HepG2 (cell line): Measurements from ENCODE around the gene TPBGL. TPM values are rescaled to one million over a fixed set of nuclear protein-coding genes. Genes with fewer than 3 reads are reported as not detected.

ENCODE experiments used
- ATAC-seq: fragments of 200-7000 bp; cut with Tn5 transposase; 3 replicates; pipeline ENCODE4 v1.9.1; 2020; ENCODE audit warnings: mild to moderate bottlenecking, moderate library complexity
- BruUV-seq: library from RNA; stranded (reverse); fragments of 400-500 nt; replicated peaks from 2 replicates; lab custom pipeline; 2021; lab: Mats Ljungman, UMichigan
- CTCF ChIA-PET: fragments of 300-600 bp; formaldehyde crosslinking; extraction: SDS; loops from one replicate; lab custom pipeline; 2021; ENCODE audit warnings: low total read pairs, inconsistent platforms, low intra/inter-chr PET ratio; lab: Yijun Ruan, JAX
- POLR2A ChIA-PET: fragments of 350-600 bp; sonication (Branson Sonifier 250); formaldehyde crosslinking; loops from one replicate; lab custom pipeline; 2020; ENCODE audit warnings: antibody characterized with exemption, inconsistent platforms; lab: Yijun Ruan, JAX
- DNase-seq: peaks from one replicate; pipeline ENCODE4 v3.0.0-alpha.2; 2015; ENCODE audit warnings: low spot score
- FAIRE-seq: peaks from 3 replicates; lab custom pipeline; 2011; peaks lifted over from hg19 to GRCh38; lab: Jason Lieb, UNC
- H2AFZ ChIP-seq: one replicate; pipeline ENCODE4 v1.6.1; 2011; ENCODE audit warnings: low read length, inconsistent platforms
- H3K27ac ChIP-seq: fragments of 300-600 bp; 3 replicates; pipeline ENCODE4 v1.8.0; 2011; ENCODE audit warnings: mixed run types, mild to moderate bottlenecking, mixed read lengths, low read length, inconsistent platforms; ENCODE audit not compliant: insufficient read depth; ENCODE audit errors: extremely low read length
- H3K27me3 ChIP-seq, 2 experiments: fragments of 200-600 bp in 1 of 2; 2 replicates in 1 of 2; 3 replicates in 1 of 2; pipeline versions ENCODE4 v1.6.0 to v1.8.0; 2011; ENCODE audit warnings: low read length in 2 of 2, mild to moderate bottlenecking in 2 of 2, moderate library complexity in 2 of 2, inconsistent platforms in 1 of 2; ENCODE audit not compliant: insufficient read depth in 2 of 2, control insufficient read depth in 1 of 2
- H3K36me3 ChIP-seq, 2 experiments: fragments of 200-600 bp in 1 of 2; replicated peaks in 1 of 2; 2 replicates in 1 of 2; 3 replicates in 1 of 2; pipeline versions ENCODE4 v1.5.1 to v1.8.0; 2011; ENCODE audit warnings: low read length in 2 of 2, inconsistent platforms in 1 of 2; ENCODE audit not compliant: insufficient read depth in 2 of 2, control insufficient read depth in 1 of 2
- H3K4me1 ChIP-seq: 2 replicates; pipeline ENCODE4 v1.5.1; 2012; ENCODE audit warnings: low read length, inconsistent platforms; ENCODE audit not compliant: insufficient read depth
- H3K4me2 ChIP-seq: 2 replicates; pipeline ENCODE4 v1.6.0; 2011; ENCODE audit warnings: low read depth, low read length, inconsistent platforms
- H3K4me3 ChIP-seq, 3 experiments: fragments of 200-600 bp in 1 of 3; sonication (generic), shearing (Covaris generic) in 1 of 3; replicated peaks in 1 of 3; 2 replicates each; pipeline ENCODE4 v1.5.1; 2011 to 2016; ENCODE audit warnings: low read length in 3 of 3, inconsistent platforms in 2 of 3, low read depth in 2 of 3, mild to moderate bottlenecking in 2 of 3, control low read depth in 1 of 3, mixed read lengths in 1 of 3; ENCODE audit not compliant: insufficient read depth in 1 of 3
- H3K79me2 ChIP-seq: one replicate; pipeline ENCODE4 v1.6.1; 2011; ENCODE audit warnings: low read length, inconsistent platforms; ENCODE audit not compliant: insufficient read depth
- H3K9ac ChIP-seq: 2 replicates; pipeline ENCODE4 v1.6.0; 2011; ENCODE audit warnings: mild to moderate bottlenecking, low read depth, low read length, inconsistent platforms; ENCODE audit not compliant: insufficient read depth
- H3K9me3 ChIP-seq: 2 replicates; pipeline ENCODE4 v1.5.1; 2012; ENCODE audit warnings: mild to moderate bottlenecking, low read length
- H4K20me1 ChIP-seq: 2 replicates; pipeline ENCODE4 v1.6.0; 2011; ENCODE audit warnings: inconsistent platforms, mild to moderate bottlenecking, low read length, moderate library complexity; ENCODE audit not compliant: insufficient read depth
- RBM39 ChIP-seq: fragments of 200-400 bp; formaldehyde crosslinking; IDR thresholded peaks from one replicate; pipeline ENCODE4 v1.6.1; 2018; ENCODE audit warnings: antibody characterized with exemption, mild to moderate bottlenecking, low read depth, low read length; ENCODE audit not compliant: poor library complexity, severe bottlenecking
- SATB2 ChIP-seq: sonication (generic); formaldehyde crosslinking; IDR thresholded peaks from 2 replicates; pipeline ENCODE4 v1.5.0; 2020; ENCODE audit warnings: missing genetic modification reagents
- SMARCE1 ChIP-seq: fragments of 450-650 bp; IDR thresholded peaks from 2 replicates; pipeline ENCODE4 v1.6.1; 2017; ENCODE audit warnings: borderline replicate concordance
- TFE3 ChIP-seq: IDR thresholded peaks from 2 replicates; pipeline ENCODE4 v1.6.1; 2016
- ZFYVE20 ChIP-seq: sonication (generic); formaldehyde crosslinking; IDR thresholded peaks from 2 replicates; pipeline ENCODE4 v1.8.0; 2023; ENCODE audit warnings: low read depth, mild to moderate bottlenecking, moderate library complexity, missing genetic modification reagents, borderline replicate concordance
- ZNF281 ChIP-seq: sonication (generic); formaldehyde crosslinking; IDR thresholded peaks from 2 replicates; pipeline ENCODE4 v1.4.0; 2020; ENCODE audit warnings: missing genetic modification reagents, borderline replicate concordance
- ZNF292 ChIP-seq: sonication (generic); formaldehyde crosslinking; IDR thresholded peaks from 2 replicates; pipeline ENCODE4 v1.8.1; 2022; ENCODE audit warnings: mild to moderate bottlenecking, low read depth, missing genetic modification reagents, borderline replicate concordance
- ZNF468 ChIP-seq: sonication (generic); formaldehyde crosslinking; IDR thresholded peaks from 2 replicates; pipeline ENCODE4 v1.8.0; 2022; ENCODE audit warnings: mild to moderate bottlenecking, moderate library complexity, missing genetic modification reagents
- ZNF598 ChIP-seq: sonication (generic); formaldehyde crosslinking; IDR thresholded peaks from 2 replicates; pipeline ENCODE4 v1.5.1; 2020; ENCODE audit warnings: mild to moderate bottlenecking, missing genetic modification reagents, borderline replicate concordance
- WGBS: methylation state at CpG from one replicate; pipeline ENCODE4 v1.1.6; 2017; ENCODE audit warnings: low lambda C conversion rate; 5-methylcytosine and 5-hydroxymethylcytosine counted together
- in situ Hi-C: cut with HindIII; loops from 2 replicates; pipeline ENCODE4 v1.10.0; 2017; ENCODE audit warnings: low pct_unique_long_range_greater_than_20kb; ENCODE audit not compliant: extremely low pct_ligation_motif_present
- intact Hi-C: fragments of 100-400 bp; cut with micrococcal nuclease; formaldehyde crosslinking; loops from one replicate; pipeline ENCODE4 v1.10.0; 2022; ENCODE audit not compliant: unreplicated experiment
- polyA plus RNA-seq, 8 experiments: library from polyadenylated mRNA; depleted of rRNA in 3 of 8; stranded (reverse) in 7 of 8; unstranded in 1 of 8; fragments of >200 nt; fragmentation: Illumina TruSeq in 4 of 8; extraction: Trizol in 4 of 8; gene quantifications; 2 replicates each; pipeline versions ENCODE4 v1.2.1 to v1.2.3, GENCODE V29; 2011 to 2016; ENCODE audit warnings: low read depth in 4 of 8, missing spikeins in 1 of 8, mixed read lengths in 1 of 8; ENCODE audit not compliant: insufficient read depth in 1 of 8
- total RNA-seq, 5 experiments: library from RNA; depleted of rRNA; stranded (reverse); fragments of >200 nt; fragmentation: Illumina TruSeq; extraction: Trizol; gene quantifications; 2 replicates each; pipeline ENCODE4 v1.2.3, GENCODE V29; 2016; ENCODE audit warnings: low read depth in 1 of 5

TPBGL gene
- total and polyA plus RNA-seq, 2 of the 13 experiments (the other 11 are each of a cell fraction or from before 2014, with no cell fraction given), result not detected

GRCh38 chr11:75283391-75283931 lies 42.9 kb downstream of the TPBGL start (continued):
- TF ChIP-seq ZNF468 (CRISPR knock-in tag) (no peak), ZNF598 (CRISPR knock-in tag) (no peak), ZNF292 (CRISPR knock-in tag) (no peak)
- TF ChIP-seq, all 625 proteins: peak for 0

- POLR2A ChIA-PET, result no interaction called here
- no peak for FAIRE-seq
- CTCF ChIA-PET, result no interaction called here
- H3K9me3 ChIP-seq, result no peaks in the 10 kb centered on the region
- no peaks in the 10 kb centered on the region for H3K27me3 ChIP-seq
- no peak for TF ChIP-seq RBM39
- peaks cover 6% of the 10 kb centered on the region; the same call in 1 of the 2 replicates for H4K20me1 ChIP-seq
- no peak for DNase-seq
- H3K36me3 ChIP-seq, result peaks cover 14 to 51% of the 10 kb centered on the region in 2 experiments
- H3K79me2 ChIP-seq, result no peaks in the 10 kb centered on the region
- H3K27ac ChIP-seq, result no peak overlapping the region
- no peak overlapping the region for H3K9ac ChIP-seq
- intact Hi-C loops (no loop called here), in situ Hi-C loops (no loop called here)
- H2AFZ ChIP-seq, result no peak overlapping the region
- no peak for ATAC-seq
- 95% methylated on average over 5 of the region's 5 CpGs for WGBS
- BruUV-seq, result no TSS peak
- peaks cover 25% of the 10 kb centered on the region for H3K4me1 ChIP-seq
- H3K4me3 ChIP-seq, result no peak overlapping the region
- no peak overlapping the region for H3K4me2 ChIP-seq
Measured at GRCh38 chr11:75285776-75286360, 45.3 kb downstream of the TPBGL start.

- TF ChIP-seq ZNF281 (CRISPR knock-in tag) (no peak), TFE3 (no peak), ZFYVE20 (CRISPR knock-in tag) (no peak), SATB2 (no peak), SMARCE1 (no peak)
- ChIA-PET CTCF (no interaction called here), POLR2A (no interaction called here)
- H2AFZ ChIP-seq, result no peak overlapping the region
- H3K9me3 ChIP-seq, result no peaks in the 10 kb centered on the region
- no peak overlapping the region for H3K4me3 ChIP-seq
- H3K9ac ChIP-seq, result no peak overlapping the region
- in situ Hi-C loops, result no loop called here
- H3K36me3 ChIP-seq, result peaks cover 9 to 40% of the 10 kb centered on the region in 2 experiments
- peaks cover 15% of the 10 kb centered on the region for H3K4me1 ChIP-seq
- DNase-seq (no peak), FAIRE-seq (no peak), ATAC-seq (no peak)
- H3K27me3 ChIP-seq, result no peaks in the 10 kb centered on the region
- intact Hi-C loops, result no loop called here
- no TSS peak for BruUV-seq
- no peaks in the 10 kb centered on the region for H3K79me2 ChIP-seq
- 88% methylated on average over 12 of the region's 14 CpGs for WGBS
- H3K27ac ChIP-seq, result no peak overlapping the region
- H4K20me1 ChIP-seq, result peaks cover 8% of the 10 kb centered on the region; the same call in 1 of the 2 replicates
- H3K4me2 ChIP-seq, result no peak overlapping the region
Measured at GRCh38 chr11:75286826-75287465, 46.4 kb downstream of the TPBGL start.
